ENCODE measurements around the gene MASP1.

Gene MASP1

DNA sequence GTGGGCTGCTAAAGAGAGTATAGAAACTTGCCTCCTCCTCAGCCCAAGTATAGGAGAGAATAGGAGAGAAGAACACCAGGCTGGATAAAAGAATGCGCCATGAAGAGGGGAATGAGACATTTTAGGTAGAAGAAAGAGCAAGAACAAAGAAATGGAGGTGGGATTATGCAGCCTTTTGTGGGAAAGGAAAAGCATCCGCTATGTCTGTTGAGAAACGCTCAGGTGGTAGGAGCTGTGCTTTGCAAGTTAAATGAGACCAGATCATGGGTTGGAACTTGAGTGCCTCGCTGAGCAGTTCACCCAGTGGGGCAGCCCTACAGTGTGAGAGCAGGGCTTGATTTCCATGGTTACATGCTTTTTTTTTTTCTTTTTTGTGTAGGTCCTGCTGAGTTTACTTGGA is 105.8 kb downstream of the MASP1 start:
- Histone ChIP-seq H3K9ac (ENCODE audit: low read length) (no peak overlapping the region), H2BK12ac (ENCODE audit: low read length in 2 of 2) (peak overlapping the region in 1 of 2 experiments; percentile 40), H4K91ac (ENCODE audit: low read length) (no peak overlapping the region), H3K79me1 (replicated peaks; ENCODE audit: low read length, poor library complexity, severe bottlenecking) (no peaks in the 10 kb centered on the region), H3K14ac (ENCODE audit: low read length in 2 of 2) (no peak overlapping the region), H3K27me3 (ENCODE audit: control insufficient read depth in 1 of 2, insufficient read depth in 1 of 2, low read length in 2 of 2) (no peaks in the 10 kb centered on the region), H3K27ac (ENCODE audit: low read length, poor library complexity, severe bottlenecking) (no peak overlapping the region), H2BK15ac (ENCODE audit: low read depth, poor library complexity, severe bottlenecking) (no peak overlapping the region), H4K8ac (ENCODE audit: low read length) (no peak overlapping the region), H3K18ac (ENCODE audit: low read depth in 1 of 2, low read length in 2 of 2) (peak overlapping the region in 1 of 2 experiments; percentile 37), H3K23ac (ENCODE audit: low read length in 2 of 2) (no peak overlapping the region), H2BK5ac (ENCODE audit: low read depth, low read length, poor library complexity, severe bottlenecking) (no peak overlapping the region), H2AK5ac (ENCODE audit: low read length, severe bottlenecking) (no peak overlapping the region), H3K4me1 (ENCODE audit: control insufficient read depth, insufficient read depth, low read depth, low read length) (peaks cover 4% of the 10 kb centered on the region), H3K4me3 (ENCODE audit: insufficient read depth in 1 of 2, low read depth in 1 of 2, low read length in 2 of 2) (no peak overlapping the region), H3K36me3 (ENCODE audit: control insufficient read depth in 1 of 2, insufficient read depth in 2 of 2, low read depth in 1 of 2, low read length in 2 of 2) (no peaks in the 10 kb centered on the region), H2BK120ac (ENCODE audit: low read depth, low read length) (no peak overlapping the region), H3K4ac (ENCODE audit: low read depth in 1 of 2, low read length in 2 of 2) (peak overlapping the region in 1 of 2 experiments; percentile 25), H2AFZ (ENCODE audit: low read depth, low read length) (no peak overlapping the region), H3K9me3 (ENCODE audit: control insufficient read depth, low read length) (no peaks in the 10 kb centered on the region), H3K4me2 (ENCODE audit: low read length, poor library complexity, severe bottlenecking) (no peak overlapping the region)
- 78% methylated on average over 4 of the region's 4 CpGs for WGBS
- no peak for DNase-seq

All from mesenchymal stem cell (in vitro differentiated cells and primary cell).